SH-SY5Y (cell line): ENCODE measurements around the gene NEDD4L.

Source experiments
- GATA2 ChIP-seq: IDR thresholded peaks from 2 replicates; pipeline ENCODE4 v1.6.1; 2011; ENCODE audit warnings: mild to moderate bottlenecking, low read depth, low read length
- GATA3 ChIP-seq: IDR thresholded peaks from 2 replicates; pipeline ENCODE4 v1.6.1; 2011; ENCODE audit warnings: low read depth, mild to moderate bottlenecking, low read length, moderate library complexity

GRCh38 chr18:58080451-58080850 is 36.4 kb downstream of the NEDD4L start:
- no peak for TF ChIP-seq GATA2
- no peak for TF ChIP-seq GATA3
